GM19035 (cell line): ENCODE results near the gene RPL10.

ENCODE experiments used
- ATAC-seq: cut with Tn5 transposase; IDR thresholded peaks from one replicate; pipeline ENCODE4 v1.9.1; 2021; ENCODE audit not compliant: unreplicated experiment

RPL10 gene

DNA sequence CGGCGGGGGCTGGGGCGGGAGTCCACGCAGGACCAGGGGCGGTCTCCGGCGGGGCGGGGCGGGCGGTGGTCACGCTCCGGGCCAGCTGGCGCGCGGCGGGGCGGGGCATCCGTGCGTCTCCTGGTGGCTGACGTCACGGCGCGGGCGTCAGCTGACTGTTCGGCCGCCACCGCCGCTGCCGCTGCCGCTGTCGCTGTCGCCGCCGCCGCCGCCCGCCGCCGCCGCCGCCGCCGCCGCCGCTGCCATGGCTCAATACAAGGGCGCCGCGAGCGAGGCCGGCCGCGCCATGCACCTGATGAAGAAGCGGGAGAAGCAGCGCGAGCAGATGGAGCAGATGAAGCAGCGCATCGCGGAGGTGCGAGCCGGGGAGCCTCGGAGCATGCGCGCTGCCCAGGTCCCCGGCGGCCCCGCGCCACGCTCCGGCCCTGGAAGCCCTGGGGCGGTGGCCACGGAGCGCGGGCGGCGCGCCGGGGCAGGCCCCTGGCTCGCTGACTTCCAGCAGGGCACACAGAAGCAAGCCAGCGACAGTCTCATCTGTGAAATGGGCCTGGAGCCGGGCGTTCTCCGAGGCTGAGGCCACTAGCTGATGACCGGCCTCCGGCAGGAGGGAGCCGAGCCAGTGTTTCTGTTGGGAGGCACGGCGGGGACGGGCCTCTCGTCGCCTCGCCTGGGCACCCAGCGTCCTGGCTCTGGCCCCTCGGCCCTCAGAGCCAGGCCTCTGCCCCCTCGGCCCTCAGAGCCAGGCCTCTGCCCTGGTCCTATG, 46.0 kb downstream of the RPL10 start, which contains the start of gene FAM50A:
TSS of gene FAM50A (plus strand) at position 150 of the 763 bp plus-strand sequence. CDS start at position 245, 95 bp downstream.
- ATAC-seq: peak; percentile 84

DNA sequence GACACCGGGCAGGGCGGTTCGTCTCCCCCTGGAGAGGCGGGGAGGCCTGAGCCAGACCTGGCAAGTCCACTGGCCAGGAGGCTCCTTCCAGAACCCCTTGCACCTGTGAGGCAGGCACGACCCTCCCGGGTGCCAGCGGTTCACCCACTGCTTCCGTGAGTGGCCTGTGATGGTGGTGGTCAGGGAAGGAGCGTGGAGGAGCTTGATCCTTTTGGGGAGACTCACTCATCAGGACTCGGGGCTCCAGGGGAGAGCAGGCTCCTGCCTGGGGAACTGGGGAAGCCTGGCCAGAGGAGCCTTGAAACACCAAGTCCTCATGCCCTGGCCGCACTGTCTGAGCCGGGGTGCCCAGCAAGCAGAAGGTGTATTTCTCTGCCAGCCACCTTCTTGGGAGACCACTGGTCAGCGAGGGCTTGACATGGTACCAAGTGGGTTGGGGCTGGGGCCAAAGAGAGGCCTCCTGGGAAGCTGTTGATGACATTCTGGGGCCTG, 46.6 kb downstream of the RPL10 start:
- no peak for ATAC-seq

DNA sequence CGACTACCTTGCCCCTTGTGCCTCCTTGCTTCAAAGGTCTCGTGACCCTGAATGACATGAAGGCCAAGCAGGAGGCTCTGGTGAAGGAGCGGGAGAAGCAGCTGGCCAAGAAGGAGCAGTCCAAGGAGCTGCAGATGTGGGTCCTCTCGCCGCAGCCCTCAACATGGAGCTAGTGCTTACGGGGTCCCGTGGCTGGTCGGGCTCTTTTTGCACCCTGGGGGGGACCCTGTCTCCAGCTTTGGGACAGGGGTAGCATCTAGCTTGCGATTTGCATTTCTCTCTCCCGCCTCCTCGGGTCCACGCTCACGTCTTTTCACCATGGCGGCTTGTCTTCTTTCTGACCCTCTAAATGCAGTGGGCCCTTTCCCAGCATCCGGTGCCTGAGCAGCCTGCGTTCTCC, 47.6 kb downstream of the RPL10 start:
- no peak for ATAC-seq

DNA sequence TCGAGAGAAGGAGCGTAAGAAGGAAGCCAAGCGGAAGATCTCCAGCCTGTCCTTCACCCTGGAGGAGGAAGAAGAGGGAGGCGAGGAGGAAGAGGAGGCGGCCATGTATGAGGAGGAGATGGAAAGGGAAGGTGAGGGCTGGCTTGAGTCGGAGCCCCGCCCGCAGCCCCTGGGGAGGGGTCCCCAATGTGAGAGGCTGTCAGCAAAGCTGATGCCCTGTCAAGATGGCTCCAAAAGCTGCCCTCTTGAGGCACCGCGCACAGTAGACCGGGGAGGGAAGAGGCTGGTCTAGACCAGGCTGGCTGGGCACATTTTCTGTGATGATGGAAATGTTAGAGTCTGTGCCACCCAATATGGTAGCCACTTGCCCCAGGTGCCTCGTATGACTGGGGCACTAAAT, 48.3 kb downstream of the RPL10 start:
- no peak for ATAC-seq

DNA sequence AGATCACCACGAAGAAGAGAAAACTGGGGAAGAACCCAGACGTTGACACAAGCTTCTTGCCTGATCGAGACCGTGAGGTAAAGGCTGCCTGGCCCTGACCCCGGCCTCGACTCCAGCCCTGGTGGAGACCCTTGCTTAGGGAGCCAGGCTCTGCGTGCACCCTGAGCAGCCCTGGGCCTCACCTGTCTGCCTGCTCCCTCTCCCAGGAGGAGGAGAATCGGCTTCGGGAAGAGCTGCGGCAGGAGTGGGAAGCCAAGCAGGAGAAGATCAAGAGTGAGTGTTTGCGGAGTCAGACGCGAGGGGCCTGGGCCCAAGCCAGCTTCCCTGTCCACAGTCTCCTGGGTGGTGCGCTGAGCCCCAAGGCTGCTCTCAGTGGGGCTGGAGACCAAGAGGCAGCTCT, 50.3 kb downstream of the RPL10 start:
- ATAC-seq: no peak

DNA sequence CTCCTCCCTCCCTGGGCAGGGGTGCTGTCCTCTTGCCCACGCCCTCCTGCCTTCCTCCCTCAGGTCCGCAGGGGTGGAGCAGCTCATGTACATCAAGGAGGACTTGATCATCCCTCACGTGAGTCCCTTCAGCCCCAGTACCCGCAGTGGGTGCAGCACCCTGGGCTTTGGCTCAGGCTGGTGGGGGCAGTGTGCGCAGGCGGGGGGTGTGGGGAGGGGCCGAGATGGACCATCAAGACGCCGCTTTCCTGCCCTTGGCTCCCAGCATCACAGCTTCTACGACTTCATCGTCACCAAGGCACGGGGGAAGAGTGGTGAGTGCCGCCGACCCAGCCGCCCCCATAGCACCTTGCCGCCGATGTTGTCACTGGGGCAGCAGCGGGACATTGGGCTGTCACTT, 51.4 kb downstream of the RPL10 start:
- ATAC-seq: no peak

DNA sequence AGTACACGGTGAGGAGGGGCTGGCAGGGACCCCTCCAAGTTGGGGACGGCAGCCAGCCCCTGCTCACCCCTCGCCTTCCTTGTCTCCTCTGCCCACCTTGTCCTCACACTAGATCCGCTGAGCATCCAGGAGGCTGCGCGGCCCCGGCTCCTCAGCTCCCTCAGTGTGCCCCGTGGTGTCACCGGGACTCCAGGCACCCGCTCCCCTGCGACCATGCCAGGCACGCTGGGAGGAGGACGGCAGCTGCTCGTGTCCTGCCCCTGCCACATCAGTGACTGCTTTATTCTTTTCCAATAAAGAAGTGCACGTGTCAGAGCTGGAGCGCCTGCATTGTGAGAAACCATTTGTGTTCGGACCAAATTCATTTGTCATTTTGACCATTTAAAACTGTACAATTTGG, 52.1 kb downstream of the RPL10 start:
- ATAC-seq: no peak
